Stimulated activated CD8-positive, alpha-beta memory T cell treated with anti-CD3 and anti-CD28 coated beads, Interleukin-7, amount 100 ng/mL, for 48 hours (primary cell): ENCODE data around the gene SLF2.

Experiments used
- DNase-seq, 2 donors: peaks; one replicate each; pipeline ENCODE4 v3.0.0-alpha.2; 2020; ENCODE audit warnings: low read depth in 1 of 2; ENCODE audit errors: extremely low read depth in 1 of 2

SLF2 gene

DNA sequence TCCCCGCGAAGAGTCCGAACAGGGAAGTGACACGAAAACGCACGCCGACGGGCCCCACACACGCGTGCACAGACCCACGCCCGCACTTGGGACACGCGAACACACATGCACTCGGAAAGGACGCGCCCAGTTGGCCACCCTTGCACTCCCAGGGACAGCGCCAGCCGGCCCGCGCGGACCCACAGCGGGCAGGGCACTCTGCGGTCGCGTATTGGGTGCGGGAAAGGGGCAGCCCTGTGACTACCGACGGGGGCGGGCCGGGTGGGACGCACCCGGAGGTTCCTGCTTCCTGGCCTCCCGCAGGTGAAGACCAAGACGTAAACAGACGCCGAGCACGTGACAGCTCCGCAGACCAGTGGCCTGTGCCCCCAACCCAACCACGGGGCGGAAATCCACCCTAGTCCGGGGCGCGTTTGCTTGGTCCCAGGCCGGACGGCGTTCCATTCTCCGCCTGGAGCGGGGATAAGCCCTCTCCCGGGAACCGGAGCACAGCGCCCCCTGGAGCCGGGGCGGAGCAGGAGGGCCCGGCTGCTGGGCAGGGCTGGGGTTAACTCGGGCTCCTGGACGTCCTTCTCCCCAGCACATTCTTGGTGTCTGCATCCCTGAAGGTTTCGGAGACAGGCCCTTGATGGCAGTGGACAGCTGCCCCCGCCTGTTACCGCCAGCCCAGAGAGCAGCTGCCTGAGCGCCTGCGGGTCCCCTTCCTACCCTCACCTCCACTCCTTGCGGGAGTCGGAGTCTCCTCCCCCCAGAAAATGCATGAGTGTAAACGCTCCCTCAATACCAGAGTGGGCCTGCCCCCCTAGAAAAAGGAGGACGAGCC, 84.8 kb downstream of the SLF2 start:
- DNase-seq = peak; percentile 36 to 49

DNA sequence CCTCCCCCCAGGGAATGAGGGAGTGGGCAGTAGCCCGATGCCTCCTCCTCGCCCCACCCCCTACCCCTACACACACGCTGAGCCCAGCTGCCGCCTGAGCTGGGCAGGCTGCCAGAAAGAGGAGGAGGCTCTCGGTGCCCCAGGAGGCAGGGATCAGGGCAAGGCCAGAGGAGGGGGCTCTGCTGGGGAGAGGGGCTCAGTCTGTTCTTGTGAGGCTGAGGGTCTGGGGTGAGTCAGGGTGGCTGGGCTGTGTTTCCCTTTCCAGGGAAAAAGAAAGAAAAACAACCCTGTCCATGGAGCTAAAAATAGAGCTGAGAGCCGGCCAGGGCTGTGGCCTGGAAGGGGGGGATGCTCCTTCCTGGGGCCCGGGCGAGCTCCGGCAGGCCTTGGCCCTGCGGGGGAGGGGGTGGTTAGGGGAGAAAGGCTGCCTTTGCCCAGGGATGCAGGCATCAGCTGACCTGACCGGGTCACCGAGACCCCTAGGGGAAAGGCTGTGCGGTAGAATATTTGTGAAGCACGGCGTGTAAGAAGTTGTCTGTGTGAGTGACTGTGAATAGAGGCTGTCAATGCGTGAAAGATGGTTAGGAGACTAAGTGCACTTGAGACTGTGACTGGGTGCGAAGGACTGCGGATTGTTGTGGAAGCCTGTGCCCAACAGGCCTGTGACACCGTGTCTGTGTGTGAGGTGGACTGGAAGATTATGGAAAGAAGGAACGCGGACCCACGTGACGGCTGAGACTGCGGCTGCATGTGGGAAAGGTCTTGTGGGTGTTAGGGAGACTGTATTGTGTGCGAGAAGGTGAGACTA, 85.6 kb downstream of the SLF2 start:
- DNase-seq = peak in 1 of 2 donors; percentile 26

- DNase-seq = peak; percentile 37 to 56
Observed at GRCh38 chr10:100998991-100999741, 86.4 kb downstream of the SLF2 start.

DNA sequence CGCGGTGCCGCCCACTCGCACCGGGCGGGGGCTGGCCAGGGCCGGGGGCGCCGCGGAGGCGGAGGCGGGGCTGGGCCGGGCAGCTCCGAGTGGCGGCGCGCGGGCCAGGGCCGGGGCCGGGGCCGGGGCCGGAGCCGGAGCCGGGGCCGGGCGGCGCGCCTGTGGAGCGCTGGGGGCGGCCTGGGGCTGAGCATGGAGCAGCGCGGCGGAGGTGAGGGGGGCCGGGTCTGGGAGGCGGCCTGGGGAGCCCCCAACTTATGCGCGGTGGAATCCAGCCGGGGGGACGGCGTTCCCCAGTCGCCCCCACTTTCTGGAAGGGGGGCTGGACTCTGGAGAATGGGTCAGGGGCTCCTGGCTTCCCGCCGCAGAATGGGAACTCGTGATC, 87.0 kb downstream of the SLF2 start, which contains the start of gene LZTS2:
Gene LZTS2, plus strand, starts transcription at position 67 of the 385 bp plus-strand sequence. CDS start 2,731 bp downstream, outside the sequence.
- no peak for DNase-seq

DNA sequence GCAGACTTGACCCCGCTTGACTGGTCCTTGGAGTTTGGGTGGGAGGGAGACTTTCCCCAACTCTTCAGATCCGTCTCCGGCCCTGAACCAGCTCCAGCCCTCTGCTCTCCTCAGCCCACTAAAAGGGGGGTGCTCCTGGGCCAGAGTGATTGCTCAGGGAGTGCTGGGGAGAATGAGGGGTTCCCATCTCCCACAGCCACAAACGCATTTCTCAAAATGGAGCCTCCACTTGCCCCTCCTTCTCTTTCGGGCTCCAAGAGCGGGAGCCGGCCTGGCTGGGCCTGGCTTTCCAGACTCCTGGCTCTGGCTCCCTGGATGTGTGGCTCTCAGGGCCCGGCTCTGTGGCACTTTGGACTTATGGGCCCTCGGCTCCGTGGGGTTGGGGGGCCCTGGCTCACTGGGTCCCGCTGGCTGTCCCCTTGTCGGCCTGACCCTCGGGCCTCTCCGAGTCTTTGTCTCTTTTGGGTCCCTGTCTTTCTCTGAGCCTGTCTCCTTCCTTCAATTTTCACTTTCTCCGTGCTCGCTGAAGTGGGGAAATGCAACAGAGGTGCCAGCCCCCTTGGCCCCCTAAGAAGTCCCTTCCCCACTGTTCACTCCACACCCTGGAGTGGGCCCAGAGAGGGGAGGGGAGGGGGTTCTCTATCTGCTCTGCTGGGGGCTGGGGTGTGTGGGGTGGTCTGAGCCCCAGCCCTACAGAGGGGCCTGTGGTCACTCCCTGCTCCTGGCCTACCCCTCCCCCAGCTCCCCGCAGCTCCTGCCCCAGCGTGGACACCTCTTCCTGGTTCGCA, 87.6 kb downstream of the SLF2 start:
- DNase-seq = no peak

DNA sequence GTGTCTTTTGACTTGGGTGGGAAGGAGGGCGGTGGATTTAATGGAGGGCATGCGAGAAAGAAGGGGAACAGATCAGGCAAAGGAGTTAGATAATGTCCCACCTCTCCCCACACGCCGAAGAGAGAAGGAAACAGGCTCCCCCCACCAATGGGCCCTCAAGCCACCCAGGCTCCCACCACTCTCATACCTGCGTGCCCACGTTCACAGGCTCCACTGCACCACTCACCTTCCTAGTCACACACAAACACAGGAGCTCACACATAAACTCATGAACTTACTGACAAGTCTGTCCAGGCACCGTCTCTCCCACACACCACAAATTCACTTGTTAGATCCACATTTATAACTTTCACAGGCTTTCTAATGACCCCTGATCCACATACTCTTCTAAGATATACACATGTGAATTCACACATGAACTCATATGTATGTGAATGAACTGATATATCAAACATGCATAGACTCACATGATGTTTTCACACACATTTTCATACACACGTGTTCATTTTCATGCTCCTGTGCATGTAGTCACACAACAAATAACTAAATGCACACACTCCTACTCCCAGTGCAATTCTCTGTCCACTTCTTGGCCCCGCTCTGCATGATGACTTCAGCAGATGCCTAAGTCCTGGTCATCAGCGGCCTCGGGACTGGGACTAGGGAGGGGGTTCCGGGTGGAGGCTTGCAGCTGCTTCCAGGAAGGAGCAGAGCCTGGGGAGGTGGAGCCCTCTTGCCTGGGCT, 88.3 kb downstream of the SLF2 start:
- no peak for DNase-seq

GRCh38 chr10:101001659-101002035, 88.9 kb downstream of the SLF2 start:
- no peak for DNase-seq

GRCh38 chr10:101002456-101002855, 89.7 kb downstream of the SLF2 start:
- no peak for DNase-seq

- DNase-seq = no peak
Observed at GRCh38 chr10:101003639-101004206, 91.0 kb downstream of the SLF2 start.

DNA sequence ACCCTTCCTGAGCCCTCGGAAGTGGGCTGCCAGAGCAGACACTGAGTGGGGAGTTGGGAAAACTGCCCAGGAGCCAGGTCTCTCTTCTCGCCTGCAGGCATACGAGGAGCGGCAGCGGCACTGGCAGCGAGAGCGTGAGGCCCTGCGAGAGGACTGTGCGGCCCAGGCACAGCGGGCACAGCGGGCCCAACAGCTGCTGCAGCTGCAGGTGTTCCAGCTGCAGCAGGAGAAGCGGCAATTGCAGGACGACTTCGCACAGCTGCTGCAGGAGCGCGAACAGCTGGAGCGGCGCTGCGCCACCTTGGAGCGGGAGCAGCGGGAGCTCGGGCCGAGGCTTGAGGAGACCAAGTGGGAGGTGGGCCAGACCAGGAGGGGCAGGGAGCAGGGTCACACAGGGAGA, 92.6 kb downstream of the SLF2 start:
- DNase-seq = no peak

GRCh38 chr10:101005869-101006567, 93.3 kb downstream of the SLF2 start:
- no peak for DNase-seq

DNA sequence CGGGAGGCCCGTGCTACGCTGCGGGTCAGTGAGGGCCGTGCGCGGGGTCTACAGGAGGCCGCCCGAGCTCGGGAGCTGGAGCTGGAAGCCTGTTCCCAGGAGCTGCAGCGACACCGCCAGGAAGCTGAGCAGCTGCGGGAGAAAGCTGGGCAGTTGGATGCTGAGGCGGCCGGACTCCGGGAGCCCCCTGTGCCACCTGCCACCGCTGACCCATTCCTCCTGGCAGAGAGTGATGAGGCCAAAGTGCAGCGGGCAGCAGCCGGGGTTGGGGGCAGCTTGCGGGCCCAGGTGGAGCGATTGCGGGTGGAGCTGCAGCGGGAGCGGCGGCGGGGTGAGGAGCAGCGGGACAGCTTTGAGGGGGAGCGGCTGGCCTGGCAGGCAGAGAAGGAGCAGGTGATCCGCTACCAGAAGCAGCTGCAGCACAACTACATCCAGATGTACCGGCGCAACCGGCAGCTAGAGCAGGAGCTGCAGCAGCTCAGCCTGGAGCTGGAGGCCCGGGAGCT, 93.9 kb downstream of the SLF2 start:
- DNase-seq = no peak

- DNase-seq = no peak
Observed at GRCh38 chr10:101007099-101007711, 94.4 kb downstream of the SLF2 start.

GRCh38 chr10:101007915-101008822, 95.4 kb downstream of the SLF2 start:
- no peak for DNase-seq

GRCh38 chr10:101008823-101009423, 96.2 kb downstream of the SLF2 start:
- DNase-seq = no peak

DNA sequence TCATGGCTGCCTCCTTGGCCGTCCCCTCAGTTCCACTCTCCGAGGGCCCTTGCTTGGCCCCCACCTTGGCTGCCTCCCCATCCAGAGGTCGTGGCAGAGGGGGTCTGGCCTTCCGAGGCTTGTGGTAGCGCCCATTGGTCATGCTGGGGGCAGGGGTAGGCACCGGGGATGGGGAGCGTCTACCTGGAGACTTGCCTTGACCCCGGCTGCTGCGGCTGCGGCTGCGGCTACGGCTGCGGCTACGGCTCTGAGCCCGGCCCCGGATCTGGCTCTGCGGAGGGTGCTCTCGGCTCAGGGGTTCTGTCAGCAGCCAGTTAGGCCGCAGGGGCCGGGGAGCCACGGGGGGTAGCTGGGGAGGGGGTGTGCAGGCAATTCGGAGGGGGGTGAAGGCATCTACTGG, 97.6 kb downstream of the SLF2 start:
- no peak for DNase-seq
